ENCODE results near the gene BTF3L4.
"Not testable (repeated sequence)": the region's sequence is repeated elsewhere in the genome, so short reads cannot be mapped to it uniquely, and the experiment has no call there.

Gene BTF3L4

GRCh38 chr1:52055066-52055865, 829 bp upstream of the BTF3L4 start, which contains the start of gene TXNDC12:
TSS of gene TXNDC12 (minus strand) at chr1:52055191. CDS start at chr1:52055096, 95 bp downstream.
- DNase-seq (ENCODE audit: low spot score), result peak; percentile 51

DNA sequence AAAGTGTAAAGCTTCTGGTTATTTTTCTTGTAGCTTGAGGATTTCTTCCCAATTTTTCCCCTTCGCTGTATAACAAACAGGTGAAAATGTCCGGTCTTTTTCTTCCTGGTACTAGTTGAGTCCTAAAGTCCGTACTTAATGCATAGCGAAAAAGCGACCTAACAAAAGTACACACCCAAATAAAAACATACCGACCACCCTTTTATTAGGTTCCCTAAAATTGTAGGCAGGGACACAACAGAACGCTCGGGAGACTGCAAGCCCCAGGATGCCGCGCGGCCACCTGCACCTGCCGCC, 281 bp upstream of the BTF3L4 start:
- DNase-seq (ENCODE audit: low spot score), result no peak

- no peak for DNase-seq (ENCODE audit: low spot score)
These were observed 789 bp downstream of the BTF3L4 start for GRCh38 chr1:52056937-52057231.

- peak; percentile 30 for DNase-seq (ENCODE audit: low spot score)
These were observed 1.2 kb downstream of the BTF3L4 start for GRCh38 chr1:52057255-52057654.

- no peak for DNase-seq (ENCODE audit: low spot score)
These were observed 1.9 kb downstream of the BTF3L4 start for GRCh38 chr1:52057876-52058415.

DNA sequence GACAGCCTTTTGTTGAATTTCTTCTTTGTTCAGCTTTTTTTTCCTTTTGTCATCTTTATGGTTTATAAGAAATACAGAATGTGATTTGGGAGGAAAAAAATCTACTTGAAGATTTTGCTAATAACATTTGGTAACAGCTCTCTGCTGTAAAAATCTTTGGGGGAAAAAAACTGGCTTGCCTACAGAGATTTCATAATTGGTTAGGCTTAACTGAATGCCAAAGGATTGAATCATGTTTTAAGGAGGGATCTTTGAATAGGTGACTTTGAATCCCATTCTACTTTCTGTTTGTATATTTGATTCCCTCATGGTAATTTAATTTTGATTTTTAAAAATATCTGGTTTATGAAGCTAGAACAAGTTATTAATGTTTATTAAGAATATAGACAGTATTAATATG, 3.2 kb downstream of the BTF3L4 start:
- no peak for DNase-seq (ENCODE audit: low spot score)

DNA sequence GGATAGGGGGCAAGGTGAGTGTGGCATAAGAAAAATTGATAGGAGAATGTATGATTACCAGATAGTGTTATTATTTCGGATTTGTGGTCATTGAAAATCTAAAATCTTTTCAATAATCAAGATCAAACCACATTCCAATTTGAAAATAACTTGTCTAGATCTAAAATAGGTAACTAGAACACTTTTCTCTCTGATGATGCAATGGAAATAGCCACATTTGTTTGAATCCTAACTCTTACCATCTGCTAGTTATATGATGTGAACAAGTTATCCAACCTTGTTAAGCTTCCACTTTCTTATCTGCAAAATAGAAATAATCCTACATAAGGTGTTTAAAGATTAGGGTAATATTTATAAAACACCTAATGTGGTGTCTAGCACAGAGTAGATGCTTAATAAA, 3.8 kb downstream of the BTF3L4 start:
- no peak for DNase-seq (ENCODE audit: low spot score)

GRCh38 chr1:52060822-52061221, 4.7 kb downstream of the BTF3L4 start:
- DNase-seq (ENCODE audit: low spot score), result no peak

GRCh38 chr1:52063192-52063591, 7.1 kb downstream of the BTF3L4 start:
- DNase-seq (ENCODE audit: low spot score), result no peak

GRCh38 chr1:52070704-52071103, 14.6 kb downstream of the BTF3L4 start:
- DNase-seq (ENCODE audit: low spot score), result no peak

- no peak for DNase-seq (ENCODE audit: low spot score)
These were observed 16.2 kb downstream of the BTF3L4 start for GRCh38 chr1:52072291-52072690.

- DNase-seq (ENCODE audit: low spot score), result not testable (repeated sequence)
These were observed 21.2 kb downstream of the BTF3L4 start for GRCh38 chr1:52077277-52077676.

DNA sequence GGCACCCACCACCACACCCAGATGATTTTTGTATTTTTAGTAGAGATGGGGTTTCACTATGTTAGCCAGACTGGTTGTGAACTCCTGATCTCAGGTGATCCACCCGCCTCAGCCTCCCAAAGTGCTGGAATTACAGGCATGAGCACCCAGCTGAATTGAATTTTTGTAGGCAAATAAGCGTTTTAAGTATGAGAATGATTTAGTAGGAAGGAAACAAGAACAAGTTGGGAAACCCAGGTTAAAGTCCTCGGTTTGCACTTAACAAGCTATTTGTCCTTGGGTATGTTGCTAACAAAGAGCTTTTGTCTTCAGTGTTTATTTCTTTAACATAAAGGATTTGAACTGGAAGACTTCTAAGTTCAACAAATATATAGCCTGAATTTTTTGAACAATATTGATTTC, 23.9 kb downstream of the BTF3L4 start:
- no peak for DNase-seq (ENCODE audit: low spot score)

DNA sequence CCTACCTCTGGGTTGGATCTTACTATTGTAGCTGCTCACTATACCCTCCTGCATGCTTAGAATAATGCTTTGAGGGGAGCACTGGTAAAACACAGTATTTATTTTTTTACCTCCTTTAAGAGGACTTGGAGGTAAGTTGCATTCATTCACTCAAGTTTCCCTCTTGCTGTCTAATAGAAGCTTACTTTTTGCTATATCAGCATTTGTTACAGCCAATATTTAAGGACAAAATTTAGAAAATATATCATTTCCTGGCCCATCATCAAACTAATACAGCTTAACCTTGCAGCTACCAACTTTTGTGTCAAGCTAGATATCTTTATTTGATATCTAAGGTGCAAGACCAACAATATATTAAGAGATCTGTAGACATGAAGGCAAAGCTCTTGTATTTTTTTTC, 31.8 kb downstream of the BTF3L4 start:
- DNase-seq (ENCODE audit: low spot score), result not testable (repeated sequence)

GRCh38 chr1:52094300-52094699, 38.2 kb downstream of the BTF3L4 start:
- not testable (repeated sequence) for DNase-seq (ENCODE audit: low spot score)

- no peak for DNase-seq (ENCODE audit: low spot score)
These were observed 40.1 kb downstream of the BTF3L4 start for GRCh38 chr1:52096216-52096615.

GRCh38 chr1:52098139-52098871, 42.2 kb downstream of the BTF3L4 start:
- no peak for DNase-seq (ENCODE audit: low spot score)

DNA sequence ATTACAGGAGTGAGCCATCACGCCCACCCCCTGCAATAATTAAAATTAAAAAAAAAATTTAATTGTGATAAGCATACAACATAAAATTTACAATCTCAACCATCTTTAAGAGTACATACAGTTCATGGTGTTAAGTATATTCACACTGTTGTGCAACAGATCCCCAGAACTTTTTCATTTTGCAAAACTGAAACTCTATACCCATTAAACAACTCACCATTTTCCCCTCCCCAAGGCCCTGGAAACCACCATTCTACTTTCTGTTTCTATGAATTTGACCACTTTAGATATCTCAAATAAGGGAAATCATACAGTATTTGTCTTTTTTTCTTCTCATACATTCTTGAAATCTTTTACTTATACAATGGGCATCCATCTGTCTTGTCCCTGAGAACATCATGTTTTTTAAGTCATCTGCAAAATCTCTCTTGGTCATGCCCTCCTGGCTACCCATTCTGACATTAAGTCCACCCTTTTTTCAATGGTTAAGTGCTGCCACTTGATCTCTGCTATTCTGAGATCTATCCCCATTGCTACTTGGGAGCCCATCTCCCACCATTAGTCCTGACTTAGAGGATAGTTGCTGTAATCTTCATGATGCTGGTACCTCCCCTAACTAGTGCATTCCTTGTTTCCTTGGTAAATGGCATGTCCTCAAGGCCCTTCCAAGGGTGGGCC, 46.4 kb downstream of the BTF3L4 start:
- no peak for DNase-seq (ENCODE audit: low spot score)

DNA sequence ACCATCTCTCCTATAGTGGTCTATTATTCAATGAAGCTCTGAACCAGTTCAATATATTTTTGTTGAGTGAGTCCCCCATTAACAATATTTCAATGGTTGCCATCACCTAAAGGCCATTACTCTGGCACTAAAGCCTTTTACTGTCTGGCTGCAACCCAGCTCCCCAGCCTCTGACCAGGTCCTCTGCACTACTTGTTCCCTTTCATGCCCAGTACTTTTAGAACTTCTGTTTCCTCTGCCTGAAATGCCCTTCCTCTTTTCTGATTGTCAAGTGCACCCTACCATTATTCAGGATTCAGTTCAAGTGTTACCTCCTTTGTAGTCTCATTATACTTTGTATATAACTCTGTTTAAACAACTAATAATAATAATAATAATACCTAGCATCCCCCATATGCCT, 55.4 kb downstream of the BTF3L4 start:
- DNase-seq (ENCODE audit: low spot score), result no peak

- no peak for DNase-seq (ENCODE audit: low spot score)
These were observed 56.4 kb downstream of the BTF3L4 start for GRCh38 chr1:52112489-52112888.

DNA sequence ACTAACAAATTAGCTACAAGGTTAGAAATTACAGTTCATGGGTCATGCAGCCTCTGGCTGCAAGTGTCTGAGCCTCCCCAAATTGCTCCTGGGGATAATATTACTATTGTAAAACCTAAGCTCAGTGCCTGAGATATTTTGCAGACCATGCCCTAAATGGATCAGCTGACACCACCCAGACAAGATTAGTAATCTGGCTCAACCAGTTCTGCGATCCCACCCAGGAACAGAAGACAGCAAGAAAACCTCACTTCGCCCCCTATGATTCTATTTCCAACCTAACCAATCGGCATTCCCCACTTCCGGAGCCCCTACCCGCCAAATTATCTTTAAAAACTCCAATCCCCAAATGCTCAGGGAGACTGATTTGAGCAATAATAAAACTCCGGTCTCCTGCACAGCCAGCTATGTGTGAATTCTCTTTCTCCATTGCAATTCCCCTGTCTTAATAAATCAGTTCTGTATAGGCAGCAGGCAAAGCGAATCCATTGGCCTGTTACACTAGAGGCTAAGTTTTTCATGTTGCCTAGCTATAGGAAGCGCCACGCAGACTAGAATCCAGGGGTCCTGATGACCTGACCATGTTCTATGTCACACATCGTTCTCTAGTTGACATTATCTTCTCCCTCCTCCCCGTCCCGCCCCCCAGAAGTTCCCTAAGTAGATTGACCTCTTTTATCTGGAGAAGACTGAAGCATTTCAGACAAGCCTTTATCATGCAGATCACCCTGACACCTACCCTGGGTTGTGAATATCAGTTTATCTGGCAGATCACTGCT, 63.4 kb downstream of the BTF3L4 start:
- no peak for DNase-seq (ENCODE audit: low spot score)

DNA sequence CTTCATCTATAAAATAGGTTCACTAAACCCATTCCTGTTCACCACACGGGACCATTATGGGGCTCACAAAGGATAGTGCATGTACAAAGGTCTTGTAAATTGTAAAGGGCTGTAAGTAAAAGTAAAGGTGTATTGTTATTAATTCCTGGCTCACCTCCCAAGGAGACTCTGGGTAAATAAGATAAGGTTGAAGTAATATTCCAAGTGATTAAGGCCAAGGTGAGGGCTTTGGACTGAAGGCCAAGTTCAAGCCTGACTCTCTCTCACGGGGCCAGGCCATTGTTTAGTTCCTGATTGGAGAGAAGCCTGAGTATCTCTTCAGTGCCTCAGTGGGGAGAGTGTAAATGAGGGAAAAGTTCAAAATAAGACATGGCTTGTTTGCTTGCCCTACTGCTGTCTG, 66.3 kb downstream of the BTF3L4 start:
- no peak for DNase-seq (ENCODE audit: low spot score)

Data from hematopoietic multipotent progenitor cell treated with erythropoietin and hydrocortisone succinate and interleukin-3 and kit ligand, for 17 days (in vitro differentiated cells).